HT-29 (cell line): ENCODE results near the gene DSCAML1. TPM values are rescaled to one million over a fixed set of nuclear protein-coding genes. Genes with fewer than 3 reads are reported as not detected.

ENCODE experiments used
- DNase-seq: peaks from one replicate; pipeline ENCODE4 v3.0.0-alpha.2; 2015; ENCODE audit warnings: low spot score
- total RNA-seq: library from RNA; depleted of rRNA; stranded (reverse); fragments of >200 nt; shearing (Covaris generic); gene quantifications from 2 replicates; pipeline ENCODE4 v1.2.3, GENCODE V29; 2014

DSCAML1 gene
- total RNA-seq, 1 experiment from 2014 or later: not detected

GRCh38 chr11:117697319-117697718 is 99.7 kb downstream of the DSCAML1 start:
- no peak for DNase-seq

DNA sequence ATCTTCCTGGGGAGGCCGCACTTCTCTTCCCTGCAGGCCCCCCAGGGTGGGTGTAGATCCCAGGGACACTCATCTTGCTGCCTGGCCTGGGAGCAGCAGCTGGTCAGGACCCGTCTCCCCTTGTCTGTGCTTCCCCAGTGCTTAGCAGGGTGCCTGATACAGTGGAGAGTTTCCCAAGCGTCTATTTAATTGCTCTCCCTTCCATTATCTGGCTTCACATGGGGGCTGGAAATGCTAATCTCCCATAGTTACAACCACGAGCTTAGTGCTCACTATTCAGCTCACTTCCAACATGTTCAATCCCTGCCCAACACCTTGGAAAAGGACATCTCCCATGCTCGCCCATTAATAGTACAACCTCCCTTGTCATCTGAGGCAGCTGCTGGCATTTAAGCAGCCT is 100.5 kb downstream of the DSCAML1 start:
- DNase-seq: no peak

- DNase-seq: no peak
Observed at GRCh38 chr11:117693344-117693743, 103.7 kb downstream of the DSCAML1 start.

GRCh38 chr11:117691516-117691915 is 105.5 kb downstream of the DSCAML1 start:
- no peak for DNase-seq

GRCh38 chr11:117691218-117691514 is 105.8 kb downstream of the DSCAML1 start:
- DNase-seq: no peak

DNA sequence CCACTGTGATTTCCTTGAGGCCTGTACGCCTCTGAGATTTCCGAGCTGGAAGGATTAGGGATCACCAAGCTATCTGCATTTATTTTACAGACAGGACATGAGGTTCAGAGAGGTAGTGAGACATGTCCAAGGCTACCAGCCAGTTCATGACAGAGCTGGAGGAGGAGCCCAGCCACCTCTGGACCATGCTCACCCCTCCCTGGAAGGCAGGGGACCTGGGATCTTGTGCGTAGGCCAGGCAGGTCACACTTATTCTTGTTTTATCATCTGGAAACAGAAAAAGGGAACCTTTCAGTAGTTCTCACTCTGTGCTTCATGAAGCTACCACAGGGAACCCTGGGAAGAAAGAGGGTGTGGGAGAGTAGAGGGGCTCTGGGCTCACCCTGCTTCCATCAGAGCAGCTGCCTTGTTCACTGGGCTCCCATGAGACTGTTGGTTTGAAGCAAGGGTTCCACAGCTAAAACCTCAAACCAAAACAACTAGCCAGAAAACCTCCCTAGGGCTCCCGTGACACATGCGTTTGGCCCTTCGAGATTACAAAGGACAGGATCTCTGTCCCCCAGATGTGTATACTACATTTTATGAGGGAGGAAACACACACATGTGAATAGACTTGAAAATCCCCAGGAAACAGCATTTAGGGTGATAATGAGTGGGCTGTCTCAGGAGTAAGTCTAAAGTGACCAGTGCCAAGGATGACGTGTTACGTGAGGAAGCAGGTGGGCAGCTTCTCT is 106.4 kb downstream of the DSCAML1 start:
- no peak for DNase-seq

DNA sequence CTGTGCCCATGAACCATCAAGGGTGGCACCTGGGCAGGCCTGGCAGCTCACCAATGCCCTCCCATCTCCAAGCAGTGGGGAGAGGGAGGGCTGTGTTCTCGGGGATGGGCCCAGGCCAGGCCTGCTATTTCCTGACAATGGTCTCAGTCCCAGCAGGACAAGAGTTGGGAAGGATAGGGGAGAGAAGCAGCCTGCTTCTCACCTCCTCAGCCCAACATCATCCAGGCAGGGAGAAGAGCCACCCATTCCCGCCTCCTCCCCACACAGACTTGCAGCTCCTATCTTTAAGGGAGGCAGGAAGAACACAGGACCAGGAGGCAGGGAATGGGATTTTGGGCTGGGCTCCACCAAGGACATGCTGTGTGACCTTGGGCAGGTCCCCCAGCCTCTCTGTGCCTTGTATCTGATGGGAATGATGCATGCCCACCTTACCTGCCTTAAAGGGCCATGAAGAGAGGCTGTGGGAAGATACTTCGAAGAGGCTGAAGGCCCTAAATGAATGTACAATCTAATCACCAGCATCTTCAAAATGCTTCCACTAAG is 108.7 kb downstream of the DSCAML1 start:
- no peak for DNase-seq

DNA sequence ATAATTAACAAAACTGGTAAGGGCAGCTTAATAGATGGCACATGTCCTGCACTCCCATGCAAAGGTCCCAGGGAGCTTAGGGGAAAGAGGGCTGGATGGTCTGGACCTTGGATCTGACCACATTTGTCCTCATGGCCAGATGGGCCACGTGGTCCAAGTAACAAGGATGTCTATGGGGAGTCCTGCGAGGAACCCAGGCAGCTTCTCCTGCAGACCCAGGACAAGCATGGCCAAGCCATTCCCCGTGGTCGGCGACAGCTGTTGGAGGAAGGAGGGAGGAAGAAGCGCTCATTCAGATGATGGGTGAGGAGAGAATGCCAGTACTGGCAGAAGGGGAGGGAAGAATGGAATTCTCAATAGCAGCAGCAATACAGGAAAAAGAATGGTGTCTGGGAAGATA is 109.2 kb downstream of the DSCAML1 start:
- no peak for DNase-seq

- no peak for DNase-seq
Observed at GRCh38 chr11:117686711-117687110, 110.3 kb downstream of the DSCAML1 start.

- no peak for DNase-seq
Observed at GRCh38 chr11:117685566-117685965, 111.5 kb downstream of the DSCAML1 start.

DNA sequence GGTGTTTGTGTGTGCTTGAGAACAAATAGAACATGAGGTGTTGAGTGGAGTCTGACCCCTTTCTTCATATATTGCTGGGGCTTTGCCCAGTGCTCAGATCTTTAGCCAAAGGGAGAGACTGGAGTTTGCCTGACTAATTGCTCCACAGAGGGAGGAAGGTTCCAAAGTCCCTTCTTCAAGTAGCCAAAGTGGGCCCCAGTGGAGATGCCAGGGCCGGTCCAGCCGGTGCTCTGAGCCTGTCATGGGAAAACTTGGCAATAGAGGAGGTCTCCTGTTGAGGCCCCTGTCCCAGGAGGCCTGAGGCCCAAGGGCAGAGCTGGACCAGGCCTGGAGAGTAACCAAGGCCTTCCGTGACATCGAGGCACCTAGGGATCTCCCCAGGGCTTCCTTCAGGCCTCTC is 112.3 kb downstream of the DSCAML1 start:
- no peak for DNase-seq

DNA sequence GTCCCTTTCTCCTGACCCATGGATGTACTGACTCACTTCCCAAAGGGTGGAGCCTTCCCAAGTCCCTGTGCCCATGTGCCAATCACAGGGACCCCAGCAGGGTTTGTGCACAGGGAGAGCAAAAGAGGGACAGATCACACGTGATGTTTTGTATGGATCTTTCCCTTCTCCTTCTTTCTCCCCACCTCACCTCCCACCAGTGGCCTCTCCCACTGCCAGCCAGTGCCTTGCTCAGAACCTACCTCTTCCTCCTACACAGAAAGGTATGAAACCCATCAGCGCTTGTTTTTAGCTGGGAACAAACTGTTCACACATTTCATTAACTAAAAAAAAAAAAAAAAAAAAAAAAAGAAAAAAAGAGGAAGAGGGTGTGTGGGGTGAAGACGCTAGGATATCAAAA is 112.9 kb downstream of the DSCAML1 start:
- DNase-seq: no peak

- DNase-seq: no peak
Observed at GRCh38 chr11:117681438-117681837, 115.6 kb downstream of the DSCAML1 start.

- no peak for DNase-seq
Observed at GRCh38 chr11:117679461-117679860, 117.6 kb downstream of the DSCAML1 start.

- no peak for DNase-seq
Observed at GRCh38 chr11:117678658-117679406, 118.2 kb downstream of the DSCAML1 start.

DNA sequence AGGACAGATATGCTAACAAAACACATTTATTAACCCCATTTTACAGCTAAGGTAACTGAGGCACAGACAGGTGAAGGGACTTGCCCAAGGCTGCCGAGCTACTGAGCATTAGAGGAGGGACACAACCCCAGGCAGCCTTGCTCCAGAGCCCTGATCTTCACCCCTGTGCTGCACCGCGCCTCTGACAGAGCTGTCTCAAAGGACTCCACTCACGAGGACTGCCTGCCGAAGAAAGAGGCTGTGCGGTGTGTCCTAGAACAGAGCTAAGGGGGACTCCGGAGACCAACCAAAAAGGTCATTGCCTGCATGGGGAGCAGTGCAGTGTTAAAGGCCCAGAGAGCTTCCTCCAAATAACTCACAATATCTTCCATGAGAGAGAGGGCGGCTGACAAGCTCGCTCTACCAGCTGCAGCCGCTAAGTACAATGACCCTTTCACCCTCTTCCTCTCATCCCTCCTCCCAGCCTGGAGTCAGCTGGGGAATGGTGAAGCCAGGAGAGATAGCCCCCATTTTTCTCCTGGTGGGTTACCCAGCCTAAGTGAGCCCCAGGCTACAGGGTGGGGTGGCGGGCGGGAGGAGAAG is 119.2 kb downstream of the DSCAML1 start:
- DNase-seq: no peak

DNA sequence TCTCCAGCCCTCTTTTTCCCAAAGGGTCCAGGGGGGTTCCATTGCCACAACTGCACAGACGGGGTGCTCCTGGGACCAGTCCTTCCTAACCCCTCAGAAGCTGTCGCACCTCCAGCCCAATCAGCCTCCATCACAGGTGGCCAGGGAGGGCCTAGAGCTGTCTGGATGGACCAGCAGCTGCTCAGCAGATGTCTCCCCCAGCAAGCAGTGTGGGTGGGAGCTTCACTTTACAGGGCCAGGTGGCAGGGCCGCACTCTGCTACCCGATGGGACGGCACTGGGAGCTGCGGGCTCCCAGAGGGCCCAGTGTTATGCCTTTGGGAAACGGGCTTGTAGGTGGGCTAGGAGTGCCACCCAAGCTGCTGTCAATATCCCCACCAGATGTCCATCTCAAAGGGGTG is 120.5 kb downstream of the DSCAML1 start:
- DNase-seq: no peak

DNA sequence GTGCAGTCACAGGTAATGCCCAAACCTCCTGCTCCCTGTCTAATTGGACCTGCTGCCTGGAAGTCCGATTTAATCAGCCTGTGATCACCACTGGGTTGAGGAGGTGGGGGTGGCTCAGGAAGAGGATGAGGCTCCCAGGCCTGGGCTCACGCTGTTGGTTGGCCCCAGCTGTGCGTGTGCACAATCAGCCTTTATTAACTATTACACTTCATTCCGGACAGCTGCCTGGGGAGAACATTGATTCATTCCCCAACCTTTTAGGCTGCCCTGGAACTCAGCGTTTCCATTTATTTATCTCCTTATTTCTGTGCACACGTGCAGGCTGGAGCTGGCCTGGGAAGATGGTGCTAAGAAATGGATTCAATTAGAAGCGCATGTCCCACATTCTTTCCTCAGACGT is 123.4 kb downstream of the DSCAML1 start:
- no peak for DNase-seq

GRCh38 chr11:117671370-117671769 is 125.6 kb downstream of the DSCAML1 start:
- no peak for DNase-seq

DNA sequence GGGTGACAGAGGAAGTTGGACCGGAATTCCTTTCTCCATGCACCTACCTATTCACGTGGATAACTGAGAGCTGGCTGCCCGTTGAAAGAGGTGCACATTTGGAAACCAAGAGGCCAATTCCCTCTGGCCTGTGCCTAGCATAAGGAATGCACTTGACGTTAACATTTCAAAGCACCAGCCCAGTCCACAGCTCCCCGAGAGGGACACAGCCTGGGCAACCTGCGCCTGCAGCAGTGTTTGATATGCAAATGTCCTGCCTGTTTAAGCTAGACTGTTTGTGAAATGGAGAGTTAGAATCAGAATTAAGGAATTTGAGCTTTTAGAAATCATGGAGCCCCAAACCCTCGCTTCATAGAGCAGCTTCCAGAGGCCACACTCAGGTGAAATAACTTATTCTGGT is 126.1 kb downstream of the DSCAML1 start:
- DNase-seq: no peak

- no peak for DNase-seq
Observed at GRCh38 chr11:117670443-117670842, 126.6 kb downstream of the DSCAML1 start.

- no peak for DNase-seq
Observed at GRCh38 chr11:117669616-117670015, 127.4 kb downstream of the DSCAML1 start.

DNA sequence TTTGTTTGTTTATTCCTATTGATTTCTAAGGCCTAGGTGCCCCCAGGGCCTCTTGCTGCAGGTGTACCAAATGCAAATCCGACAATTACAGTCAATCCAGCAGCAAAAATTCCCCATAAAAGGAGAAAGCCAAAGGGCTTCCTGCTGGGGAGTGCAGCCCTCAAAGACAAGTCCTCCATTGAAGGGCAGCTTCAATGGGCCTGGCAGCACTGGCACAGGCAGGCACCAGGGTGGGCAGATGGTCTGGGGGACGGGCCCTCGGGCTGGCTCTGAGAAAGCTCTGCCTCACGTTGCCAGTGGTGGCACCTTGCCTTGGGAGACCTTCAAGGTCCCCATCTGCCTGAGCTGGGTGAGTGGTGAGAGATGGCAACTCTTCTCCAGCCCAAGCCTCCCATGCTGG is 128.0 kb downstream of the DSCAML1 start:
- no peak for DNase-seq
